Stimulated activated CD4-positive, alpha-beta T cell treated with anti-CD3 and anti-CD28 coated beads, TNF-alpha, amount 100 ng/mL, for 24 hours (primary cell): ENCODE results near the gene MICAL3.
"Not testable (repeated sequence)": the region's sequence is repeated elsewhere in the genome, so short reads cannot be mapped to it uniquely, and the experiment has no call there.

Experiments used
- DNase-seq, 3 experiments: peaks; one replicate each; pipeline ENCODE4 v3.0.0-alpha.2; 2020; ENCODE audit warnings: low read depth in 3 of 3

Gene MICAL3

GRCh38 chr22:17888439-17888838 lies 135.9 kb downstream of the MICAL3 start:
- no peak for DNase-seq

GRCh38 chr22:17884893-17885292 lies 139.5 kb downstream of the MICAL3 start:
- no peak for DNase-seq

GRCh38 chr22:17884084-17884483 lies 140.3 kb downstream of the MICAL3 start:
- DNase-seq = no peak

GRCh38 chr22:17883356-17883755 lies 141.0 kb downstream of the MICAL3 start:
- no peak for DNase-seq

GRCh38 chr22:17882727-17883126 lies 141.6 kb downstream of the MICAL3 start:
- DNase-seq = no peak

GRCh38 chr22:17882162-17882561 lies 142.2 kb downstream of the MICAL3 start:
- no peak for DNase-seq

- no peak for DNase-seq
Observed at GRCh38 chr22:17881366-17881765, 143.0 kb downstream of the MICAL3 start.

GRCh38 chr22:17880468-17880867 lies 143.9 kb downstream of the MICAL3 start:
- no peak for DNase-seq

GRCh38 chr22:17880020-17880419 lies 144.3 kb downstream of the MICAL3 start:
- DNase-seq = no peak

- DNase-seq = no peak
Observed at GRCh38 chr22:17878941-17879340, 145.4 kb downstream of the MICAL3 start.

GRCh38 chr22:17878186-17878694 lies 146.1 kb downstream of the MICAL3 start:
- no peak for DNase-seq

GRCh38 chr22:17876878-17877855 lies 147.2 kb downstream of the MICAL3 start:
- DNase-seq = not testable (repeated sequence)

- DNase-seq = no peak
Observed at GRCh38 chr22:17876306-17876831, 148.0 kb downstream of the MICAL3 start.

- no peak for DNase-seq
Observed at GRCh38 chr22:17875631-17876030, 148.7 kb downstream of the MICAL3 start.

- no peak for DNase-seq
Observed at GRCh38 chr22:17875156-17875555, 149.2 kb downstream of the MICAL3 start.

- DNase-seq = no peak
Observed at GRCh38 chr22:17874231-17874905, 150.0 kb downstream of the MICAL3 start.

GRCh38 chr22:17873804-17874203 lies 150.6 kb downstream of the MICAL3 start:
- DNase-seq = no peak

- no peak for DNase-seq
Observed at GRCh38 chr22:17873116-17873515, 151.2 kb downstream of the MICAL3 start.

GRCh38 chr22:17872471-17872870 lies 151.9 kb downstream of the MICAL3 start:
- DNase-seq = no peak

- no peak for DNase-seq
Observed at GRCh38 chr22:17871726-17872458, 152.5 kb downstream of the MICAL3 start.

- DNase-seq = no peak
Observed at GRCh38 chr22:17870407-17870806, 154.0 kb downstream of the MICAL3 start.
